ENCODE data around the gene CDK6.
A peak's percentile ranks its signal among the peaks of the same experiment; 100 is the strongest.

- TF ChIP-seq CTCF (IDR thresholded peaks at IDR 0.05; ENCODE audit: low read depth, low read length, missing input control) (no peak), HNF4G (IDR thresholded peaks at IDR 0.05) (no peak), JUND (IDR thresholded peaks at IDR 0.05) (no peak), YY1 (IDR thresholded peaks at IDR 0.05) (peak; percentile 95), TAF1 (conservative IDR thresholded peaks at IDR 0.05) (no peak), MAX (IDR thresholded peaks at IDR 0.05) (peak; percentile 50), ZBTB33 (IDR thresholded peaks at IDR 0.05) (peak; percentile 22), EGR1 (IDR thresholded peaks at IDR 0.05; ENCODE audit: low read depth in 2 of 2) (no peak), REST (IDR thresholded peaks at IDR 0.05) (no peak), ATF3 (IDR thresholded peaks at IDR 0.05) (no peak)
Measured at GRCh38 chr7:92655346-92655884, 181.0 kb downstream of the CDK6 start.

Measured in liver (tissue), 3 donors.